Measurements from ENCODE around the gene GJD4. TPM values are rescaled to one million over a fixed set of nuclear protein-coding genes. Genes with fewer than 3 reads are reported as not detected.

GJD4 gene
- total and polyA plus RNA-seq, 2 donors (not counting 1 experiment from before 2014, with no cell fraction given) = not detected

GRCh38 chr10:35579726-35580422 is 25.3 kb upstream of the GJD4 start:
- Histone ChIP-seq H4K20me1 (ENCODE audit: control insufficient read depth, insufficient read depth, low read length, poor library complexity, severe bottlenecking) (no peaks in the 10 kb centered on the region), H3K79me2 (ENCODE audit: control insufficient read depth, insufficient read depth, low read length) (no peaks in the 10 kb centered on the region), H2AFZ (ENCODE audit: insufficient read depth, low read depth, low read length, poor library complexity, severe bottlenecking) (no peak overlapping the region), H3K9ac (ENCODE audit: low read length) (no peak overlapping the region), H3K36me3 (replicated peaks in 1 of 2; ENCODE audit: control extremely low read depth in 1 of 2, control insufficient read depth in 1 of 2, extremely low read depth in 1 of 2, insufficient read depth in 2 of 2, low read length in 1 of 2) (no peaks in the 10 kb centered on the region), H3K27ac (ENCODE audit: low read length in 2 of 2) (no peak overlapping the region), H3K4me3 (ENCODE audit: control extremely low read depth in 1 of 5, extremely low read depth in 1 of 5, insufficient read depth in 1 of 5, low read depth in 2 of 5, low read length in 4 of 5) (no peak overlapping the region), H3K9me3 (ENCODE audit: control extremely low read depth in 1 of 3, control insufficient read depth in 2 of 3, insufficient read depth in 1 of 3, low read length in 2 of 3) (peaks cover 0 to 11% (median 0%) of the 10 kb centered on the region in 3 donors), H3K4me1 (ENCODE audit: control insufficient read depth in 2 of 2, insufficient read depth in 2 of 2, low read length in 2 of 2) (no peaks in the 10 kb centered on the region), H3K27me3 (replicated peaks in 1 of 4; ENCODE audit: control extremely low read depth in 1 of 4, control insufficient read depth in 3 of 4, insufficient read depth in 4 of 4, low read length in 3 of 4) (peaks cover 0 to 3% (median 0%) of the 10 kb centered on the region in 4 experiments), H3K4me2 (replicated peaks; ENCODE audit: low read depth, low read length, poor library complexity, severe bottlenecking) (no peak overlapping the region)
- DNase-seq = no peak
- Mint-ChIP-seq H3K4me3 (no peak overlapping the region), H3K27ac (no peak overlapping the region), H3K9me3 (ENCODE audit: insufficient read depth) (no peaks in the 10 kb centered on the region), H3K4me1 (no peaks in the 10 kb centered on the region), H3K27me3 (no peaks in the 10 kb centered on the region)
- no peak for ATAC-seq (ENCODE audit: low read depth)
- intact Hi-C loops (cut with micrococcal nuclease) = no loop called here
- POLR2A ChIA-PET = no interaction called here
- CTCF ChIA-PET = interaction anchor here (1.3 to 1.7 kb wide), 2 partner anchors 17 to 55 kb away, joined by 4 to 6 read pairs; no protein-coding TSS in a partner anchor
- TF ChIP-seq, protein P1, sequence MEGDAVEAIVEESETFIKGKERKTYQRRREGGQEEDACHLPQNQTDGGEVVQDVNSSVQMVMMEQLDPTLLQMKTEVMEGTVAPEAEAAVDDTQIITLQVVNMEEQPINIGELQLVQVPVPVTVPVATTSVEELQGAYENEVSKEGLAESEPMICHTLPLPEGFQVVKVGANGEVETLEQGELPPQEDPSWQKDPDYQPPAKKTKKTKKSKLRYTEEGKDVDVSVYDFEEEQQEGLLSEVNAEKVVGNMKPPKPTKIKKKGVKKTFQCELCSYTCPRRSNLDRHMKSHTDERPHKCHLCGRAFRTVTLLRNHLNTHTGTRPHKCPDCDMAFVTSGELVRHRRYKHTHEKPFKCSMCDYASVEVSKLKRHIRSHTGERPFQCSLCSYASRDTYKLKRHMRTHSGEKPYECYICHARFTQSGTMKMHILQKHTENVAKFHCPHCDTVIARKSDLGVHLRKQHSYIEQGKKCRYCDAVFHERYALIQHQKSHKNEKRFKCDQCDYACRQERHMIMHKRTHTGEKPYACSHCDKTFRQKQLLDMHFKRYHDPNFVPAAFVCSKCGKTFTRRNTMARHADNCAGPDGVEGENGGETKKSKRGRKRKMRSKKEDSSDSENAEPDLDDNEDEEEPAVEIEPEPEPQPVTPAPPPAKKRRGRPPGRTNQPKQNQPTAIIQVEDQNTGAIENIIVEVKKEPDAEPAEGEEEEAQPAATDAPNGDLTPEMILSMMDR (IDR thresholded peaks at IDR 0.05) = no peak
- TF ChIP-seq EZH2 (IDR thresholded peaks at IDR 0.05; ENCODE audit: borderline replicate concordance, insufficient read depth, low read depth, low read length, poor library complexity, severe bottlenecking) = no peak
- 97% methylated on average over 7 of the region's 12 CpGs for WGBS (ENCODE audit: insufficient coverage)

- no peak overlapping the region for H3K27ac ChIP-seq (ENCODE audit: low read length in 2 of 2)
- peaks cover 0 to 11% (median 0%) of the 10 kb centered on the region in 3 donors for H3K9me3 ChIP-seq (ENCODE audit: control extremely low read depth in 1 of 3, control insufficient read depth in 2 of 3, insufficient read depth in 1 of 3, low read length in 2 of 3)
- H2AFZ ChIP-seq (ENCODE audit: insufficient read depth, low read depth, low read length, poor library complexity, severe bottlenecking) = no peak overlapping the region
- peaks cover 1% of the 10 kb centered on the region for H3K27me3 Mint-ChIP-seq
- POLR2A ChIA-PET = no interaction called here
- CTCF ChIA-PET = interaction anchor here (1.7 kb wide), 1 partner anchor 55 kb away, joined by 6 read pairs; no protein-coding TSS in a partner anchor
- H3K27me3 ChIP-seq (replicated peaks in 1 of 4; ENCODE audit: control extremely low read depth in 1 of 4, control insufficient read depth in 3 of 4, insufficient read depth in 4 of 4, low read length in 3 of 4) = peaks cover 0 to 3% (median 0%) of the 10 kb centered on the region in 4 experiments
- H3K9me3 Mint-ChIP-seq (ENCODE audit: insufficient read depth) = no peaks in the 10 kb centered on the region
- no peak overlapping the region for H3K27ac Mint-ChIP-seq
- intact Hi-C loops (cut with micrococcal nuclease) = no loop called here
- H3K79me2 ChIP-seq (ENCODE audit: control insufficient read depth, insufficient read depth, low read length) = no peaks in the 10 kb centered on the region
- ATAC-seq (ENCODE audit: low read depth) (no peak), DNase-seq (no peak)
- no peaks in the 10 kb centered on the region for H3K4me1 ChIP-seq (ENCODE audit: control insufficient read depth in 2 of 2, insufficient read depth in 2 of 2, low read length in 2 of 2)
- H3K9ac ChIP-seq (ENCODE audit: low read length) = no peak overlapping the region
- 100% methylated on average over 3 of the region's 3 CpGs for WGBS (ENCODE audit: insufficient coverage)
- H3K36me3 ChIP-seq (replicated peaks in 1 of 2; ENCODE audit: control extremely low read depth in 1 of 2, control insufficient read depth in 1 of 2, extremely low read depth in 1 of 2, insufficient read depth in 2 of 2, low read length in 1 of 2) = no peaks in the 10 kb centered on the region
- H3K4me3 Mint-ChIP-seq = no peak overlapping the region
- no peaks in the 10 kb centered on the region for H3K4me1 Mint-ChIP-seq
- no peak overlapping the region for H3K4me2 ChIP-seq (replicated peaks; ENCODE audit: low read depth, low read length, poor library complexity, severe bottlenecking)
- no peak overlapping the region for H3K4me3 ChIP-seq (ENCODE audit: control extremely low read depth in 1 of 5, extremely low read depth in 1 of 5, insufficient read depth in 1 of 5, low read depth in 2 of 5, low read length in 4 of 5)
- no peaks in the 10 kb centered on the region for H4K20me1 ChIP-seq (ENCODE audit: control insufficient read depth, insufficient read depth, low read length, poor library complexity, severe bottlenecking)
- TF ChIP-seq EZH2 (IDR thresholded peaks at IDR 0.05; ENCODE audit: borderline replicate concordance, insufficient read depth, low read depth, low read length, poor library complexity, severe bottlenecking) = no peak
- TF ChIP-seq, protein P1 (IDR thresholded peaks at IDR 0.05) = no peak
These were observed 24.7 kb upstream of the GJD4 start for GRCh38 chr10:35580423-35580770.
